Esophagus squamous epithelium (tissue), 5 donors: Measurements from ENCODE around the gene ZCCHC7. TPM values are rescaled to one million over a fixed set of nuclear protein-coding genes. Genes with fewer than 3 reads are reported as not detected.

Experiments
- DNase-seq: peaks from one replicate; lab custom pipeline; 2025; lab: John Stamatoyannopoulos, UW
- H3K27ac ChIP-seq, 4 donors: fragments of 200-600 bp; sonication (generic); one replicate each; pipeline ENCODE4 v1.5.1; 2016 to 2019; ENCODE audit warnings: mild to moderate bottlenecking in 1 of 4
- H3K27me3 ChIP-seq, 4 donors: fragments of 200-600 bp; sonication (generic); 1 replicate in 3 of 4; 2 replicates in 1 of 4; pipeline versions ENCODE4 v1.5.1 to v1.6.0; 2017 to 2021; ENCODE audit warnings: antibody characterized with exemption in 1 of 4
- H3K36me3 ChIP-seq, 3 donors: fragments of 200-600 bp; sonication (generic); one replicate each; pipeline ENCODE4 v1.5.1; 2016 to 2019
- H3K4me1 ChIP-seq, 3 donors: fragments of 200-600 bp; sonication (generic); one replicate each; pipeline ENCODE4 v1.5.1; 2017 to 2019
- H3K4me3 ChIP-seq, 4 donors: fragments of 200-600 bp; sonication (generic); 1 replicate in 3 of 4; 2 replicates in 1 of 4; pipeline ENCODE4 v1.5.1; 2016 to 2019; ENCODE audit warnings: mild to moderate bottlenecking in 2 of 4, moderate library complexity in 1 of 4
- H3K9me3 ChIP-seq, 3 donors: fragments of 200-600 bp; sonication (generic); one replicate each; pipeline ENCODE4 v1.5.1; 2016 to 2019
- CTCF ChIP-seq, 6 experiments: fragments of 450-650 bp in 4 of 6; fragments of 200-600 bp in 2 of 6; sonication (generic) in 2 of 6; IDR thresholded peaks; one replicate each; pipeline ENCODE4 v1.5.1; 2016 to 2019; ENCODE audit warnings: antibody characterized with exemption in 6 of 6, mild to moderate bottlenecking in 4 of 6, moderate library complexity in 4 of 6
- POLR2A ChIP-seq, 4 donors: fragments of 450-650 bp; IDR thresholded peaks; one replicate each; pipeline ENCODE4 v1.6.1; 2017; ENCODE audit warnings: antibody characterized with exemption in 4 of 4, mild to moderate bottlenecking in 4 of 4, moderate library complexity in 3 of 4
- WGBS, 2 donors: methylation state at CpG; one replicate each; pipeline ENCODE4 v1.1.5; 2018; 5-methylcytosine and 5-hydroxymethylcytosine counted together
- intact Hi-C: fragments of 100-400 bp; cut with DNase I; formaldehyde crosslinking; loops from one replicate; pipeline ENCODE4 v1.15.0; 2022
- total RNA-seq, 4 donors: library from RNA; depleted of rRNA; stranded (reverse); fragments of >200 nt; gene quantifications; one replicate each; pipeline ENCODE4 v1.1.0, GENCODE V29; 2016
- donor health status: DM: yes; HTN: yes; CAD: no.

The ZCCHC7 gene
- total RNA-seq, 4 donors from 2014 or later: 6.1 to 21.6 (median 13.0) TPM

GRCh38 chr9:37377688-37378612, 257.6 kb downstream of the ZCCHC7 start:
- no peak for DNase-seq
- 72 to 77% methylated on average over 12 of the region's 13 CpGs for whole genome bisulfite sequencing, 2 donors
- Histone ChIP-seq H3K36me3 (no peaks in the 10 kb centered on the region), H3K27ac (no peak overlapping the region), H3K4me1 (no peaks in the 10 kb centered on the region), H3K27me3 (no peaks in the 10 kb centered on the region), H3K9me3 (no peaks in the 10 kb centered on the region), H3K4me3 (no peak overlapping the region)
- intact Hi-C loops: no loop called here
- TF ChIP-seq POLR2A (IDR thresholded peaks at IDR 0.05): no peak
- no peak for TF ChIP-seq CTCF (IDR thresholded peaks at IDR 0.05)

- no peaks in the 10 kb centered on the region for H3K4me1 ChIP-seq
- H3K9me3 ChIP-seq: no peaks in the 10 kb centered on the region
- TF ChIP-seq POLR2A (IDR thresholded peaks at IDR 0.05): no peak
- TF ChIP-seq CTCF (IDR thresholded peaks at IDR 0.05): no peak
- no peaks in the 10 kb centered on the region for H3K36me3 ChIP-seq
- 85 to 92% methylated on average over 12 to 13 of the region's 19 CpGs for WGBS, 2 donors
- intact Hi-C loops: no loop called here
- no peaks in the 10 kb centered on the region for H3K27me3 ChIP-seq
- H3K4me3 ChIP-seq: no peak overlapping the region
- no peak overlapping the region for H3K27ac ChIP-seq
- no peak for DNase-seq
Observed at GRCh38 chr9:37378613-37379004, 258.2 kb downstream of the ZCCHC7 start.

- Histone ChIP-seq H3K36me3 (no peaks in the 10 kb centered on the region), H3K27me3 (no peaks in the 10 kb centered on the region), H3K4me1 (no peaks in the 10 kb centered on the region), H3K4me3 (no peak overlapping the region), H3K27ac (no peak overlapping the region), H3K9me3 (no peaks in the 10 kb centered on the region)
- no peak for DNase-seq
- intact Hi-C loops: no loop called here
- TF ChIP-seq CTCF (IDR thresholded peaks at IDR 0.05) (no peak), POLR2A (IDR thresholded peaks at IDR 0.05) (no peak)
- WGBS, 2 donors: 40 to 74% methylated on average over 1 to 2 of the region's 2 CpGs
Observed at GRCh38 chr9:37379835-37380234, 259.5 kb downstream of the ZCCHC7 start.

- no peaks in the 10 kb centered on the region for H3K36me3 ChIP-seq
- no peaks in the 10 kb centered on the region for H3K27me3 ChIP-seq
- intact Hi-C loops: no loop called here
- 79 to 88% methylated on average over 9 of the region's 9 CpGs for WGBS, 2 donors
- H3K4me1 ChIP-seq: no peaks in the 10 kb centered on the region
- H3K9me3 ChIP-seq: no peaks in the 10 kb centered on the region
- no peak overlapping the region for H3K27ac ChIP-seq
- no peak for DNase-seq
- TF ChIP-seq CTCF (IDR thresholded peaks at IDR 0.05) (no peak), POLR2A (IDR thresholded peaks at IDR 0.05) (no peak)
- no peak overlapping the region for H3K4me3 ChIP-seq
Observed at GRCh38 chr9:37380570-37380969, 260.2 kb downstream of the ZCCHC7 start.

GRCh38 chr9:37381094-37381741, 260.8 kb downstream of the ZCCHC7 start:
- 86 to 90% methylated on average over 8 to 10 of the region's 11 CpGs for WGBS, 2 donors
- H3K4me3 ChIP-seq: no peak overlapping the region
- no peaks in the 10 kb centered on the region for H3K36me3 ChIP-seq
- no peaks in the 10 kb centered on the region for H3K27me3 ChIP-seq
- intact Hi-C loops: no loop called here
- DNase-seq: no peak
- no peak overlapping the region for H3K27ac ChIP-seq
- no peak for TF ChIP-seq POLR2A (IDR thresholded peaks at IDR 0.05)
- no peak for TF ChIP-seq CTCF (IDR thresholded peaks at IDR 0.05)
- H3K9me3 ChIP-seq: no peaks in the 10 kb centered on the region
- H3K4me1 ChIP-seq: no peaks in the 10 kb centered on the region
